Measurements from ENCODE around the gene DNAJC18.

DNA sequence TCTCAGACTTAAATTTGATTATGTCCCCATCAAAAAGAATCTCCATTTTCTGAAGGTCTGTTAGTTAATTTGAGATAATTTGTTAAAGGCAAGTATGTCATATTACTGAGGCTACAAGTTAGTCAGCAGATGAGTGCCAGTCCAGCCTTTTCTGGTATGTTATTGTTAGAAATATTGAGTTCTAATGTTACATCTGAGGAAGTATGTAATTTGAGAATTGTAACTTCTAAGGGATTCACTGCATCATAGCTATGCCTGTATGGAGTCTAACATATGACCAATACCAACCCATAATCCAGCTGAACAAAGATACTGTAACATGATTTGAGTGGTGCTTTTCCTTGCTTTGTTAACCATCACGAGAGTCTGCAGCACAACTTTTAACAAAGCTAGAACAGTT, 70.1 kb downstream of the DNAJC18 start:
- TF ChIP-seq, protein P1, sequence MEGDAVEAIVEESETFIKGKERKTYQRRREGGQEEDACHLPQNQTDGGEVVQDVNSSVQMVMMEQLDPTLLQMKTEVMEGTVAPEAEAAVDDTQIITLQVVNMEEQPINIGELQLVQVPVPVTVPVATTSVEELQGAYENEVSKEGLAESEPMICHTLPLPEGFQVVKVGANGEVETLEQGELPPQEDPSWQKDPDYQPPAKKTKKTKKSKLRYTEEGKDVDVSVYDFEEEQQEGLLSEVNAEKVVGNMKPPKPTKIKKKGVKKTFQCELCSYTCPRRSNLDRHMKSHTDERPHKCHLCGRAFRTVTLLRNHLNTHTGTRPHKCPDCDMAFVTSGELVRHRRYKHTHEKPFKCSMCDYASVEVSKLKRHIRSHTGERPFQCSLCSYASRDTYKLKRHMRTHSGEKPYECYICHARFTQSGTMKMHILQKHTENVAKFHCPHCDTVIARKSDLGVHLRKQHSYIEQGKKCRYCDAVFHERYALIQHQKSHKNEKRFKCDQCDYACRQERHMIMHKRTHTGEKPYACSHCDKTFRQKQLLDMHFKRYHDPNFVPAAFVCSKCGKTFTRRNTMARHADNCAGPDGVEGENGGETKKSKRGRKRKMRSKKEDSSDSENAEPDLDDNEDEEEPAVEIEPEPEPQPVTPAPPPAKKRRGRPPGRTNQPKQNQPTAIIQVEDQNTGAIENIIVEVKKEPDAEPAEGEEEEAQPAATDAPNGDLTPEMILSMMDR (IDR thresholded peaks at IDR 0.05; ENCODE audit: low read depth, low read length, missing input control) = no peak
- TF ChIP-seq, protein P2, sequence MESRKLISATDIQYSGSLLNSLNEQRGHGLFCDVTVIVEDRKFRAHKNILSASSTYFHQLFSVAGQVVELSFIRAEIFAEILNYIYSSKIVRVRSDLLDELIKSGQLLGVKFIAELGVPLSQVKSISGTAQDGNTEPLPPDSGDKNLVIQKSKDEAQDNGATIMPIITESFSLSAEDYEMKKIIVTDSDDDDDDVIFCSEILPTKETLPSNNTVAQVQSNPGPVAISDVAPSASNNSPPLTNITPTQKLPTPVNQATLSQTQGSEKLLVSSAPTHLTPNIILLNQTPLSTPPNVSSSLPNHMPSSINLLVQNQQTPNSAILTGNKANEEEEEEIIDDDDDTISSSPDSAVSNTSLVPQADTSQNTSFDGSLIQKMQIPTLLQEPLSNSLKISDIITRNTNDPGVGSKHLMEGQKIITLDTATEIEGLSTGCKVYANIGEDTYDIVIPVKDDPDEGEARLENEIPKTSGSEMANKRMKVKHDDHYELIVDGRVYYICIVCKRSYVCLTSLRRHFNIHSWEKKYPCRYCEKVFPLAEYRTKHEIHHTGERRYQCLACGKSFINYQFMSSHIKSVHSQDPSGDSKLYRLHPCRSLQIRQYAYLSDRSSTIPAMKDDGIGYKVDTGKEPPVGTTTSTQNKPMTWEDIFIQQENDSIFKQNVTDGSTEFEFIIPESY (IDR thresholded peaks at IDR 0.05) = no peak
- TF ChIP-seq, protein P3, sequence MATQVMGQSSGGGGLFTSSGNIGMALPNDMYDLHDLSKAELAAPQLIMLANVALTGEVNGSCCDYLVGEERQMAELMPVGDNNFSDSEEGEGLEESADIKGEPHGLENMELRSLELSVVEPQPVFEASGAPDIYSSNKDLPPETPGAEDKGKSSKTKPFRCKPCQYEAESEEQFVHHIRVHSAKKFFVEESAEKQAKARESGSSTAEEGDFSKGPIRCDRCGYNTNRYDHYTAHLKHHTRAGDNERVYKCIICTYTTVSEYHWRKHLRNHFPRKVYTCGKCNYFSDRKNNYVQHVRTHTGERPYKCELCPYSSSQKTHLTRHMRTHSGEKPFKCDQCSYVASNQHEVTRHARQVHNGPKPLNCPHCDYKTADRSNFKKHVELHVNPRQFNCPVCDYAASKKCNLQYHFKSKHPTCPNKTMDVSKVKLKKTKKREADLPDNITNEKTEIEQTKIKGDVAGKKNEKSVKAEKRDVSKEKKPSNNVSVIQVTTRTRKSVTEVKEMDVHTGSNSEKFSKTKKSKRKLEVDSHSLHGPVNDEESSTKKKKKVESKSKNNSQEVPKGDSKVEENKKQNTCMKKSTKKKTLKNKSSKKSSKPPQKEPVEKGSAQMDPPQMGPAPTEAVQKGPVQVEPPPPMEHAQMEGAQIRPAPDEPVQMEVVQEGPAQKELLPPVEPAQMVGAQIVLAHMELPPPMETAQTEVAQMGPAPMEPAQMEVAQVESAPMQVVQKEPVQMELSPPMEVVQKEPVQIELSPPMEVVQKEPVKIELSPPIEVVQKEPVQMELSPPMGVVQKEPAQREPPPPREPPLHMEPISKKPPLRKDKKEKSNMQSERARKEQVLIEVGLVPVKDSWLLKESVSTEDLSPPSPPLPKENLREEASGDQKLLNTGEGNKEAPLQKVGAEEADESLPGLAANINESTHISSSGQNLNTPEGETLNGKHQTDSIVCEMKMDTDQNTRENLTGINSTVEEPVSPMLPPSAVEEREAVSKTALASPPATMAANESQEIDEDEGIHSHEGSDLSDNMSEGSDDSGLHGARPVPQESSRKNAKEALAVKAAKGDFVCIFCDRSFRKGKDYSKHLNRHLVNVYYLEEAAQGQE (IDR thresholded peaks at IDR 0.05) = no peak
- TF ChIP-seq RAD21 (IDR thresholded peaks at IDR 0.05) = no peak
- no peak for TF ChIP-seq JUND (IDR thresholded peaks at IDR 0.05)
- TF ChIP-seq, protein P4, sequence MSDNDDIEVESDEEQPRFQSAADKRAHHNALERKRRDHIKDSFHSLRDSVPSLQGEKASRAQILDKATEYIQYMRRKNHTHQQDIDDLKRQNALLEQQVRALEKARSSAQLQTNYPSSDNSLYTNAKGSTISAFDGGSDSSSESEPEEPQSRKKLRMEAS (IDR thresholded peaks at IDR 0.05) = no peak
- TF ChIP-seq SP1 (IDR thresholded peaks at IDR 0.05) = no peak
- no peak for TF ChIP-seq TAF1 (conservative IDR thresholded peaks at IDR 0.05)
- no peak for TF ChIP-seq EGR1 (IDR thresholded peaks at IDR 0.05; ENCODE audit: low read depth in 2 of 2)
- TF ChIP-seq YY1 (IDR thresholded peaks at IDR 0.05) = no peak
- no peak for TF ChIP-seq NR2F2 (IDR thresholded peaks at IDR 0.05)

Measured in liver (tissue), 3 donors.